ENCODE measurements around the gene MIER1.

DNA sequence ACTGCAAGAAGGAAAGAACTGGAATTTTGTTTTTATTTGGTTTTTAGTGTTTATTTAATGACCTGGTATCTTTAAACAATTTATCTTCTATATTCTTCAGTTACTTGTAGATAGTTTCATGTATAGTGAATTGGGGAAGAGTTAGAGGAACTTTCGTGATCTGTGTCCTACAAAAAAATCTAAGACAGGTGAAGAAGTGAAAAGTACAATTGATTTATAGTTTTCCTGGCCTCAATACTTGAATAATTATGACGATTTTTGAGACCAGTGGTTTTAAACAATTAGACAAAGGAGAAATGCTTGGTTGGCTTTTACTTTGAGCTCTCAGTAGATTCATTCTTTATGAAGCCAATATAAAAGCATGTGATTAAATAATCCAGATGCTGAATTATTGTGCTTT lies 7.5 kb downstream of the MIER1 start:
- TF ChIP-seq, protein P1, sequence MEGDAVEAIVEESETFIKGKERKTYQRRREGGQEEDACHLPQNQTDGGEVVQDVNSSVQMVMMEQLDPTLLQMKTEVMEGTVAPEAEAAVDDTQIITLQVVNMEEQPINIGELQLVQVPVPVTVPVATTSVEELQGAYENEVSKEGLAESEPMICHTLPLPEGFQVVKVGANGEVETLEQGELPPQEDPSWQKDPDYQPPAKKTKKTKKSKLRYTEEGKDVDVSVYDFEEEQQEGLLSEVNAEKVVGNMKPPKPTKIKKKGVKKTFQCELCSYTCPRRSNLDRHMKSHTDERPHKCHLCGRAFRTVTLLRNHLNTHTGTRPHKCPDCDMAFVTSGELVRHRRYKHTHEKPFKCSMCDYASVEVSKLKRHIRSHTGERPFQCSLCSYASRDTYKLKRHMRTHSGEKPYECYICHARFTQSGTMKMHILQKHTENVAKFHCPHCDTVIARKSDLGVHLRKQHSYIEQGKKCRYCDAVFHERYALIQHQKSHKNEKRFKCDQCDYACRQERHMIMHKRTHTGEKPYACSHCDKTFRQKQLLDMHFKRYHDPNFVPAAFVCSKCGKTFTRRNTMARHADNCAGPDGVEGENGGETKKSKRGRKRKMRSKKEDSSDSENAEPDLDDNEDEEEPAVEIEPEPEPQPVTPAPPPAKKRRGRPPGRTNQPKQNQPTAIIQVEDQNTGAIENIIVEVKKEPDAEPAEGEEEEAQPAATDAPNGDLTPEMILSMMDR (IDR thresholded peaks at IDR 0.05) = no peak
- TF ChIP-seq EP300 (IDR thresholded peaks at IDR 0.05) (no peak), POLR2A (IDR thresholded peaks at IDR 0.05; ENCODE audit: low read depth) (no peak)
